Effector CD4-positive, alpha-beta T cell (primary cell): ENCODE measurements around the gene OPCML.

Experiments used
- DNase-seq: peaks from one replicate; pipeline ENCODE4 v3.0.0-alpha.2; 2020

OPCML gene

GRCh38 chr11:133064152-133064877, 468.0 kb downstream of the OPCML start:
- DNase-seq: no peak

DNA sequence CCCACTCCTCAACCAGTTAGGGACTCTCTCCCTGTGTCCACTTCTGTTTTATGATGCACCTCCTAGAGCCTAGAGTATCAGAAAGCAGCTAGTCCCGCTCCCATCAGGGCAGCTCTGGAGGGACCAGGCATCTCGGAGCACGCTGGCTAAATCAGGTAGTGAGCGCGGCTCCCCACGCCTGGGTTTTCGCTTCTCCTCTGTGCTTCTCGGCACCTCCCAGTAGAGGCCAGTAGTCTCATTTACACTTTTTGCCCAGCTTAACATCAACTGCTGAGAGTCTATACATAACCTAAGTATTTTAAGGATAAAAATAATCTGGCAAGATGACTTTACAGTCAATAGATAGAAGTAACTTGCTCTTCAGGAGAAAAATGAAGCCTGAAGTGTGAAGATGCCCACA, 473.8 kb downstream of the OPCML start:
- no peak for DNase-seq

DNA sequence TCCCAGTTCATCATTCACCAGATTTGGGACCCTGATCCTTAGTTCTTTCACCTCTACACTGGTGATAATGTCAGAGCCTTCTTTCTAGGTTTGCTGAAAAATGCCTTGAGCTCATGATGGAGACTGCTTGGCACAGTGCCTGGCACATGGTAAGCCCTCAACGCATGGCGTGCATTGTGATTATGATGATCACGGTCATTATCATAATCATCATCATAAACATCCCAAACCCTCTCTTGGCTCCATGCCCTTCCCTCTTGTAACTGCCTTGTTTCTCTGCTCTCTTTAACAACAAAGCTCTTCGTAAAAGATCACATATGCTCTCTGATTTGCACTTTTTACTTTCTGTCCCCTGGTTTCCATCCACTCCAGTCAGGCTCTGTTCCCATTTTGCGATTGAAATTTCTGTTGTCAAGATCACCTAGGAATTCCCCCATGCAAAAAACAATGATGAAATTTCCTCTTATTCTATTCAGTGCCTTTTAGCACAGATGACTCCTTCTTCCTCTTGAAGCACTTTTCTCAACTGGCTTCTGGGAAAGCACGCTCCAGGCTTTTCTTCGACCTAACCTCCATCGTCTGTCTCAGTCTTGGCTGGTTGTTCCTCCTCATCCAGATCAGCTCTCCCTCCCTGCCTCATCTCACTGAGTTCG, 479.1 kb downstream of the OPCML start:
- no peak for DNase-seq

GRCh38 chr11:133052537-133052936, 479.8 kb downstream of the OPCML start:
- DNase-seq: no peak

GRCh38 chr11:133049244-133050019, 482.9 kb downstream of the OPCML start:
- DNase-seq: no peak

DNA sequence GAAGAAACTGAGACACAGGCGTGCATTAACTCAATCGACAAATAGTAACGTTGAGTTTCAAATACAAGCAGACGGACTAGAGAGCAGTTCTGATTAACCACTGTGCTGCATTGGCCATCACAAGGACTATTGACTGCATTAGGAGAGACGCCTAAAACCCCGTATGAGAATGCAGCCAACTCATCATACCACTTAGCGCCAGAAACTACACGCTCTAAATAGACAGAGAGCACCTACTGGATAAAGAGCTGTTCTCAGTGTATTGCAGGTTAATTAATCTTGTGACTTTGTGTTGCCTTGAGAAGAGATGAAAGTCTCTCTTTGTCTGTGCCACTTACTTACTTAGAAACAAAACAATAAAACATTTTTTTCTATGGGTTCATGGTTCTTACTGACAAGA, 484.0 kb downstream of the OPCML start:
- DNase-seq: no peak

DNA sequence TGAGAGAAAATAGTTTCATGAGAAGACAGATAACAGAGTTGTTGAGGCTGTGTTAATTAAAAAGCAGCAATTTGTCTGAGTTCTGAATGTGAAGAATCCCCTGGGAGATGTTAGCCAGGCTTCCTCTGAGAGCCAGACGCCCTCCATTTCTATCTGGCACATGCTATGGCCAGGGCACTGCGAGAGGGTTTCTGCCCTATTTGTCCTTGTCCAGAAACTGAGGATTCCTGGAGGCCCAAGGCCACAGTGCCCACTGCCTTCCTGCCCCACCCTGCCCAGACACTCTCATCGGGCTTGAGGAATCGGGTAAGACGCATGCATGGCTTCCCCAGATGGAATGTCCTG, 484.6 kb downstream of the OPCML start:
- DNase-seq: no peak

DNA sequence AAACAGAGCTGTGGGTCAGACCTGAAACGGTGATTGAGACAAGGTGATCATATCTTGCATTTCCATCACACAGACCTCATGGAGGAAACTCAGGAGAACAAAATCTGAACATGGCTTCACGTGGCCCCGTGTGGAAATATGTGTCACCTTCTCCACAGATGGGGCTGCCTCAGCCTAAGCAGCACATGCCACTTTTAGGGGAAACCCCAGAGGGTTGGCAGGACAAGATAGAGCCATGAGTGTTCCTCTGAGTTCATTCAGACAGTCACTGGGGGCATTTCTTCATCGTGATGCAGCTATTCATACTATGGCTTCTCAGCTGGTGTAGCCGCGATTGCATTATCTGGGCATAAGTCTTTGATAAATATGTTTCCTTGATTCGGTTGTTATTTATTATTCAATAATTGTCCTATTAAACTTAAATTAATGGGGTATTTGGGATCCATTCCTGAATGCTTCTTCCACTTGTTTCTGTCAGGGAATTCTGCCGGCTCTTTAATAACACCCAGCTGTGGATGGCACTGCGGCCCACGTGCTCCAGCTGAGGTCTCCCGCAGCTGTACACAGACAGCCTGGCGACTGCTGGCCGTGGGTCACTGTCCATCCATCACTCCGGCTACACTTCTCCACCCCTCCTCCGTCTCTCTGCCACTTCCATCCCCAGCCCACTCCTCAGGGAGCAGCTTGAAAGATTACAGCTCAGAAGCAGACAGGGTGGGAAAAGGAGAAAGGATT, 485.1 kb downstream of the OPCML start:
- no peak for DNase-seq

DNA sequence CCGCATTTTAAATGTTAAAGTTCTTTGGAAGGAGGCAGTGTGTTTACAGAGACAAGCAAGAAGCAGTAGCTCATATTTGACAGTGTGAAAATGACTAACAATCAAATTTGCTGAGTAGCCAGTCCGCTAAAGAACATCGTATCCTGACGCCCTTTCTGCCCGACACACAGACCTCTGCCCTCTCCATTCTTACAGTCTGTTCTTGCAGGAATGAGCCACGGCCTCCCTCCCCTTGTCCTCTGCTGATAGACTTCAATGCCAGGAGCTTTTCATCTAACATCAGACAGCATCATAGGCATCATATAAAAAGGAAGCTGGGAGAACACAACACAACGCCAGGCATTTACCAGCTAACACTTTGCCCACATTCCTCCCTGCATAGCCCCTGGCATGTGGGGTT, 486.0 kb downstream of the OPCML start:
- no peak for DNase-seq

DNA sequence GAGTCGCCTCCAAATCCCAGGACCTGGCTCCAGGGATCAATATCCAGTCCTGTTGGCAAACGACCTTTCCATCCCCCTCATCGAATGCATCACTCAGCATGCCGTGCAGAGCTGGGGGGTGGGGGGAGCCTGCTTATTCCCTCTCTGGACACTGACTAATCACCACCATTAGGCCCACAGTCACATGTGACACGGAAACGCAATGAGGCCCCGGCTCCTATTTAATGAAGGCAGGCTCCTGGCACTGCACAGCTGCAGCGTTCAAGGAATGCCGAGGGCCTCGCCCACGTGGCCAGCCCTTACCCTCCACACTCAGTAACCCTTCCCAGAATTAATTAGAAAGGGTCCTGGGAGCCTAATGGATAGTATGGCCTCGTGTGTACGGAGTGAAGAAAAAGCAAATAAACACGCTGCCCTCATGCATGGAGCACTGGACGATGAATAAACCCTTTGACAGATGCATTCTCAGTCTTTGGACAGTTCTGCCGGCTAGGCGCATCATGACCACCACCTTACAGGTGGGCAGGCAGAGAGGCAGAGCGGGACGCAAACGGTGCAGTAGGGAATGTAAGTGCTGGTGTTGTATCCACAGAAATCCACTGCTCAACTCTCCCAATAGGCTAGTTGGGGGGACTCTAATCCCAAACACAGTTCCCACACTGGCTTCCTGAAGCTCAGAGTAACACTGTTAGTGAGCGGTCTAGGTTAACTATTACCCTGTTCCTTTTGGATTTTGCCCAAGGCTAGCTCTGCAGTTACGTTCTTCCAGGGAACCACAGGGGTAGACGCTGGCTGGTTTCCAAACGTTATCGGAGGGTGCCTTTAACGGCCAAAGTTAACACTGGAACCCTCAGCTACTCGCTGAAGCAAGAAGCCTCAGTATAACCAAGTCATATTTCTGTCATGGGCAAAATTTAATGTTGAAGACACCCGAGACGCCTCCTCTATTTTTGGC, 490.1 kb downstream of the OPCML start:
- no peak for DNase-seq

DNA sequence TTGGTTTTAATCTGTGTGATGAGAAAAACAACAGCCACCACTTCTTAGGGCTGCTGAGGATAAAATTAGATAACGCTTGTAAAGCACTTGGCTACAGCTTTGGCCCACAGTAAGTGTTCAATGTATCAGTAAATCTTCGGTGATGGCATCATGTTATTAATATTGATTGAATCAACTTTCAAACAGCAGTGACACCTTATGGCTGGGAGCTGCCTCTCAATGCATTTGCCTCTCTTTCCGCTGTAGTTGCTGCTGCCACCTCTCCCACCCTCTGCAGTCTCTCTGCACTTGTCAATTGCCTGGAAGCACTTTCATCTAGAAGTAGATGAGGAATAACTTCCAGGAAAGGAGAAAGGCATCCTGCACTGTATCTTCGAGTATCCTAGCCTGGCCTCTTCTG, 491.1 kb downstream of the OPCML start:
- no peak for DNase-seq

GRCh38 chr11:133040289-133040900, 491.9 kb downstream of the OPCML start:
- no peak for DNase-seq

DNA sequence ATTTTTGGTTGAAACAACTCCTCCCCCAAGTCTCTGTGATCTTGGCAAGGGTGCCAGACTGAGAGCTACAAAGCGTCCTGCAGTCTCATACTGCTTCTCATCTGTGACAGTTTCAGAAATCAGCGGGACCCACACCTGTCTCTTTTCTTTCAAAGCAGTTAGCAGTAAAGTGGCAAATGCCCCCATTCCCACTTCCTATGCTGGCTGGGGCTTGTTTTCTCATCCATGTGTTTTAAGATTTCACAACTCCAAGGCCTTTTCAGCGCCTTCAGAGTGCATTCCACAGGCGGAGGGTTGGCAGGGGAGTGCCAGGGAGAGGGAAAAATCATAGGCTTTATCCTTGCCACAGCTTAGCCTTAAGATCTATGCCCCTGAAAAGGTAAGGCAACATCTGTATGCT, 493.5 kb downstream of the OPCML start:
- DNase-seq: no peak

- no peak for DNase-seq
Observed at GRCh38 chr11:133034929-133035328, 497.4 kb downstream of the OPCML start.

- no peak for DNase-seq
Observed at GRCh38 chr11:133029107-133029506, 503.2 kb downstream of the OPCML start.

- no peak for DNase-seq
Observed at GRCh38 chr11:133026952-133027351, 505.3 kb downstream of the OPCML start.

- no peak for DNase-seq
Observed at GRCh38 chr11:133024301-133024700, 508.0 kb downstream of the OPCML start.

- DNase-seq: no peak
Observed at GRCh38 chr11:133023232-133023631, 509.1 kb downstream of the OPCML start.

GRCh38 chr11:133021553-133021952, 510.7 kb downstream of the OPCML start:
- no peak for DNase-seq

DNA sequence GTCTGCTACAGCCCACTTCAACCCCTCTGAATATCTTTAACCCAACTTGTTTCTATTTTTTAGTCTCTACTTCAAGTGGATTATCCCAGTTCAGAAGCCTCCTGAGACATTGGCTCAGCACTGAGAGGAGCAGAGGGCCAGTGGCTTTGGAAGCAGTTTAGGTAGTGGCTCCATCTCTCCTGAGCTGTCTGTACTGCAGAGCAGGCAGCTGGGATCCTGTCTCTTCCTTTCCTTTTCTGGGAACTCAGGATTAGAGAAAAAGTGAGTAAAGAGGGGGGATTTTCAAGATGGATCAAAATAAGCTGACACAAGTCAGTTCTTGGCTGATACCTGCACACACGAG, 512.0 kb downstream of the OPCML start:
- no peak for DNase-seq

DNA sequence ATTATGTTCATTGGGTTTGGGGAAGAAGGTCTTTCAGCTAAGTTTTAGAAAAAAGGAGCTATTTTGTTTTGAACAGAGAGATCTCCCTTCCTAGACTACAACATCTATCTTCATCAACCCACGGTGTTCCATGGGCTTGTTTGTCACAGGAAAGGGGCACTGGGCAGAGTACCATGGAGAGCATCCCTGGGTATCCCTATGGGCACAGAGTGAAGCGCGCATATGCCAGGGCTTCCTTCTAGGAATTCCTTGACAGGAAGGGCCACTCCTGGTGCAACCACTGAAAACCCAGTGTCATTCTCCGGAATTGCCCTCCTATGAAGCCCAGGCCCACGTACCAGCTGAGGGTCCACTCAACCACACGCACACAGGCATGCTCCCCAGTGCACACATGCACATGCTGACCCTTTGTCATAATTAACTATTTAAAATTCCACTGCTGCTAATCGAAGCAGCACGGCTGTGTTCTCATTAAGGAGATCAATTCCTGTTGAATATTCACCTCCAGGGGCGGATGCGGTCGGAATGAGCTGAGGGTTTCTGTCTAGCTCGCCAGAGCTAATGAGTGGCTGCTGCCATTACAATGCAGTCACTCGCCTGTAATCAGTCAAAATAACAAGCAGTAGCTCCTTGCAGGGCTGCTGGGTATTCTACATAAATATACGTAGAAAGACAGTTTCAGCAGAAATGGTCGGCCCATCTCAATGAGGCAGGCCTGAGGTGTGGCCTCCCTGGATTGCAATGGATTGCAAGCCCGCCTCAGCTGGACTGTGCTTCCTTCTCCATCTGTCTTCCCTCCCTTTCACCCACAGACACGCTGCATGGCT, 512.5 kb downstream of the OPCML start:
- no peak for DNase-seq
